WTC11 (cell line): ENCODE data around the gene MYO9A. TPM values are rescaled to one million over a fixed set of nuclear protein-coding genes. Genes with fewer than 3 reads are reported as not detected.

Experiments
- ATAC-seq: fragments of 200-7000 bp; cut with Tn5 transposase; 2 replicates; pipeline ENCODE4 v1.10.0; 2021; ENCODE audit warnings: mild to moderate bottlenecking, moderate library complexity
- CTCF ChIA-PET: fragments of 300-600 bp; sonication (Branson Sonifier 250); formaldehyde crosslinking; loops from one replicate; lab custom pipeline; 2021; ENCODE audit warnings: antibody characterized with exemption; lab: Charles Lee
- POLR2A ChIA-PET: fragments of 350-600 bp; sonication (Branson Sonifier 250); formaldehyde crosslinking; loops from one replicate; lab custom pipeline; 2021; ENCODE audit warnings: antibody characterized with exemption; lab: Charles Lee
- DNase-seq: peaks from one replicate; pipeline ENCODE4 v3.0.0; 2021; ENCODE audit warnings: low spot score
- H3K27ac Mint-ChIP-seq: 2 replicates; pipeline ENCODE4 v1.8.0; 2021; ENCODE audit warnings: mixed read lengths
- H3K27me3 Mint-ChIP-seq: 2 replicates; pipeline ENCODE4 v1.8.0; 2021; ENCODE audit warnings: low read depth, mild to moderate bottlenecking, moderate library complexity, mixed read lengths
- H3K36me3 Mint-ChIP-seq: 2 replicates; pipeline ENCODE4 v1.8.0; 2021; ENCODE audit warnings: mixed read lengths
- H3K4me1 Mint-ChIP-seq: 2 replicates; pipeline ENCODE4 v1.8.0; 2022; ENCODE audit warnings: mixed read lengths
- H3K4me3 Mint-ChIP-seq: 2 replicates; pipeline ENCODE4 v1.8.0; 2021; ENCODE audit warnings: mild to moderate bottlenecking, moderate library complexity, mixed read lengths
- H3K9me3 Mint-ChIP-seq: 2 replicates; pipeline ENCODE4 v1.8.0; 2021; ENCODE audit warnings: mixed read lengths
- ATF3 ChIP-seq: sonication (generic); formaldehyde crosslinking; conservative IDR thresholded peaks from 2 replicates; pipeline ENCODE4 v1.8.1; 2022; ENCODE audit warnings: mild to moderate bottlenecking, missing genetic modification reagents
- CBFB ChIP-seq: sonication (generic); formaldehyde crosslinking; IDR thresholded peaks from 2 replicates; pipeline ENCODE4 v1.8.1; 2022; ENCODE audit warnings: mild to moderate bottlenecking, low read depth, missing genetic modification reagents
- E2F5 ChIP-seq: sonication (generic); formaldehyde crosslinking; IDR thresholded peaks from 2 replicates; pipeline ENCODE4 v1.8.1; 2022; ENCODE audit warnings: mild to moderate bottlenecking, moderate library complexity, missing genetic modification reagents
- EMX1 ChIP-seq: fragments of 250-450 bp; sonication (Bioruptor Pico); IDR thresholded peaks from 2 replicates; pipeline ENCODE4 v1.8.0; 2021; ENCODE audit warnings: mild to moderate bottlenecking
- ETV6 ChIP-seq: sonication (generic); formaldehyde crosslinking; IDR thresholded peaks from 2 replicates; pipeline ENCODE4 v1.8.1; 2022; ENCODE audit warnings: mild to moderate bottlenecking, missing genetic modification reagents
- FOXP4 ChIP-seq: sonication (generic); formaldehyde crosslinking; IDR thresholded peaks from 2 replicates; pipeline ENCODE4 v1.8.0; 2022; ENCODE audit warnings: mild to moderate bottlenecking, missing genetic modification reagents
- GRHL2 ChIP-seq: fragments of 250-450 bp; sonication (Bioruptor Pico); IDR thresholded peaks from 2 replicates; pipeline ENCODE4 v1.8.0; 2022; ENCODE audit warnings: mild to moderate bottlenecking, moderate library complexity; ENCODE audit not compliant: insufficient replicate concordance, severe bottlenecking
- IRF2 ChIP-seq: sonication (generic); formaldehyde crosslinking; IDR thresholded peaks from 2 replicates; pipeline ENCODE4 v1.8.0; 2022; ENCODE audit warnings: low read depth, missing genetic modification reagents, borderline replicate concordance
- MLX ChIP-seq: sonication (generic); formaldehyde crosslinking; IDR thresholded peaks from 2 replicates; pipeline ENCODE4 v1.8.1; 2023; ENCODE audit warnings: mild to moderate bottlenecking, missing genetic modification reagents, moderate library complexity
- MYBL2 ChIP-seq: sonication (generic); formaldehyde crosslinking; IDR thresholded peaks from 2 replicates; pipeline ENCODE4 v1.8.1; 2023; ENCODE audit warnings: mild to moderate bottlenecking, moderate library complexity, missing genetic modification reagents
- SOX15 ChIP-seq: fragments of 250-450 bp; sonication (Bioruptor Pico); IDR thresholded peaks from 2 replicates; pipeline ENCODE4 v1.9.0; 2021; ENCODE audit warnings: mild to moderate bottlenecking
- SP1 ChIP-seq: sonication (generic); formaldehyde crosslinking; conservative IDR thresholded peaks from 2 replicates; pipeline ENCODE4 v1.8.1; 2022; ENCODE audit warnings: missing genetic modification reagents
- USF1 ChIP-seq: sonication (generic); formaldehyde crosslinking; IDR thresholded peaks from 2 replicates; pipeline ENCODE4 v1.8.0; 2022; ENCODE audit warnings: mild to moderate bottlenecking, missing genetic modification reagents
- ZMAT4 ChIP-seq: fragments of 250-450 bp; sonication (Bioruptor Pico); IDR thresholded peaks from 2 replicates; pipeline ENCODE4 v1.9.0; 2021; ENCODE audit warnings: mild to moderate bottlenecking
- ZNF121 ChIP-seq: sonication (generic); formaldehyde crosslinking; IDR thresholded peaks from 2 replicates; pipeline ENCODE4 v1.8.0; 2023; ENCODE audit warnings: missing genetic modification reagents
- ZNF423 ChIP-seq: fragments of 250-450 bp; sonication (Bioruptor Pico); IDR thresholded peaks from 2 replicates; pipeline ENCODE4 v2.1.2; 2022; ENCODE audit warnings: mild to moderate bottlenecking, moderate library complexity
- total RNA-seq: library from RNA; stranded (reverse); gene quantifications from 3 replicates; pipeline ENCODE4 v1.2.3, GENCODE V29; 2021

MYO9A gene
- total RNA-seq, 1 experiment from 2014 or later: 23.5 TPM

GRCh38 chr15:72082176-72082575 is 35.8 kb downstream of the MYO9A start:
- no peak for TF ChIP-seq USF1 (CRISPR knock-in tag)
- no peak for TF ChIP-seq ETV6 (CRISPR knock-in tag)
- TF ChIP-seq ZMAT4 (CRISPR knock-in tag): no peak
- no peak for TF ChIP-seq ZNF423
- TF ChIP-seq ZNF121 (CRISPR knock-in tag): no peak
- TF ChIP-seq MYBL2 (CRISPR knock-in tag): no peak
- TF ChIP-seq FOXP4 (CRISPR knock-in tag): no peak
- no peak for TF ChIP-seq EMX1 (CRISPR knock-in tag)
- TF ChIP-seq SP1 (CRISPR knock-in tag): no peak
- TF ChIP-seq SOX15: no peak
- TF ChIP-seq ATF3 (CRISPR knock-in tag): no peak
- no peak for ATAC-seq
- Mint-ChIP-seq H3K9me3 (peaks cover 44% of the 10 kb centered on the region), H3K4me1 (no peaks in the 10 kb centered on the region), H3K27me3 (peaks cover 38% of the 10 kb centered on the region), H3K27ac (no peak overlapping the region), H3K36me3 (peaks cover 28% of the 10 kb centered on the region), H3K4me3 (no peak overlapping the region)
- POLR2A ChIA-PET: no interaction called here
- CTCF ChIA-PET: no interaction called here
- DNase-seq: no peak

- POLR2A ChIA-PET: no interaction called here
- H3K4me1 Mint-ChIP-seq: no peaks in the 10 kb centered on the region
- TF ChIP-seq MLX: no peak
- no peak for TF ChIP-seq CBFB (CRISPR knock-in tag)
- no peak for TF ChIP-seq E2F5 (CRISPR knock-in tag)
- H3K27ac Mint-ChIP-seq: no peak overlapping the region
- no peak overlapping the region for H3K4me3 Mint-ChIP-seq
- peaks cover 25% of the 10 kb centered on the region for H3K27me3 Mint-ChIP-seq
- peaks cover 11% of the 10 kb centered on the region for H3K36me3 Mint-ChIP-seq
- H3K9me3 Mint-ChIP-seq: peaks cover 27% of the 10 kb centered on the region
- ATAC-seq (no peak), DNase-seq (no peak)
- CTCF ChIA-PET: no interaction called here
Measured at GRCh38 chr15:72078887-72079286, 39.1 kb downstream of the MYO9A start.

- H3K27ac Mint-ChIP-seq: no peak overlapping the region
- H3K4me1 Mint-ChIP-seq: no peaks in the 10 kb centered on the region
- H3K9me3 Mint-ChIP-seq: peaks cover 18% of the 10 kb centered on the region
- H3K4me3 Mint-ChIP-seq: no peak overlapping the region
- TF ChIP-seq IRF2 (CRISPR knock-in tag) (no peak), GRHL2 (CRISPR knock-in tag) (no peak)
- peaks cover 18% of the 10 kb centered on the region for H3K27me3 Mint-ChIP-seq
- no peak for DNase-seq
- CTCF ChIA-PET: interaction anchor here (0.6 kb wide), 1 partner anchor 334 kb away, joined by 4 read pairs; no protein-coding TSS in a partner anchor
- no peak for ATAC-seq
- H3K36me3 Mint-ChIP-seq: peaks cover 4% of the 10 kb centered on the region; the same call in 1 of the 2 replicates
- POLR2A ChIA-PET: no interaction called here
Measured at GRCh38 chr15:72077950-72078349, 40.0 kb downstream of the MYO9A start.
